Right lobe of liver (tissue), 6 donors: ENCODE results near the gene UBA52. TPM values are rescaled to one million over a fixed set of nuclear protein-coding genes. Genes with fewer than 3 reads are reported as not detected.

Experiments used
- ATAC-seq, 4 donors: fragments of 200-7000 bp; cut with Tn5 transposase; one replicate each; pipeline ENCODE4 v1.9.1; 2020; ENCODE audit warnings: mild to moderate bottlenecking in 4 of 4, moderate library complexity in 4 of 4
- DNase-seq, 3 donors: peaks; one replicate each; pipeline ENCODE4 v3.0.0-alpha.2; 2020
- H3K27ac ChIP-seq, 3 donors: fragments of 200-600 bp; one replicate each; pipeline ENCODE4 v1.8.0; 2022
- H3K27me3 ChIP-seq, 2 donors: fragments of 200-600 bp; one replicate each; pipeline ENCODE4 v1.8.0; 2022
- H3K36me3 ChIP-seq, 4 donors: fragments of 200-600 bp; sonication (generic) in 1 of 4; one replicate each; pipeline versions ENCODE4 v1.5.1 to v1.8.0; 2017 to 2022; ENCODE audit warnings: control low read depth in 1 of 4
- H3K4me1 ChIP-seq, 4 donors: fragments of 200-600 bp; sonication (generic) in 1 of 4; one replicate each; pipeline versions ENCODE4 v1.5.1 to v1.8.0; 2017 to 2022; ENCODE audit warnings: control low read depth in 1 of 4
- H3K4me3 ChIP-seq, 3 donors: fragments of 200-600 bp; one replicate each; pipeline ENCODE4 v1.8.0; 2022
- H3K9me3 ChIP-seq, 4 donors: fragments of 200-600 bp; sonication (generic) in 1 of 4; one replicate each; pipeline versions ENCODE4 v1.5.1 to v1.8.0; 2017 to 2022; ENCODE audit warnings: control low read depth in 1 of 4
- POLR2A ChIP-seq: fragments of 450-650 bp; IDR thresholded peaks from one replicate; pipeline ENCODE4 v1.6.1; 2017; ENCODE audit warnings: antibody characterized with exemption, mild to moderate bottlenecking
- WGBS: methylation state at CpG from one replicate; pipeline ENCODE4 v1.1.6; 2018; ENCODE audit warnings: low coverage, low lambda C conversion rate; ENCODE audit not compliant: insufficient coverage; ENCODE audit errors: missing lambda C conversion rate; 5-methylcytosine and 5-hydroxymethylcytosine counted together
- intact Hi-C, 2 donors: fragments of 100-400 bp; cut with DNase I; formaldehyde crosslinking; loops; one replicate each; pipeline versions ENCODE4 v1.11.2 to v1.14.1; 2022
- total RNA-seq, 6 experiments: library from RNA; depleted of rRNA in 2 of 6; stranded (reverse); fragments of >200 nt in 2 of 6; fragmentation: NEBNext Ultra II Directional in 3 of 6; extraction: Animal tissue kit (Norgen Biotek cat#: 25700) in 3 of 6; gene quantifications; one replicate each; pipeline versions ENCODE4 v1.1.0 to v1.2.4, GENCODE V29; 2016 to 2023
- TF ChIP-seq, protein P1 (sequence below), 4 donors: fragments of 200-600 bp in 3 of 4; fragments of 450-650 bp in 1 of 4; IDR thresholded peaks; one replicate each; pipeline versions ENCODE4 v1.5.1 to v1.8.0; 2016 to 2022; ENCODE audit warnings: antibody characterized with exemption in 4 of 4, mild to moderate bottlenecking in 2 of 4
- donor health status: DM: no; HTN: yes; CAD: no.
- donor health status: DM: no; HTN: no; CAD: no.
- donor health status: DM: no; HTN: no; CAD: no.
- donor health status: DM: no; HTN: yes; CAD: no.
- donor health status: DM: no; HTN: yes; CAD: no.

The UBA52 gene
- total RNA-seq, 6 experiments from 2014 or later = 256 to 470 (median 406) TPM

DNA sequence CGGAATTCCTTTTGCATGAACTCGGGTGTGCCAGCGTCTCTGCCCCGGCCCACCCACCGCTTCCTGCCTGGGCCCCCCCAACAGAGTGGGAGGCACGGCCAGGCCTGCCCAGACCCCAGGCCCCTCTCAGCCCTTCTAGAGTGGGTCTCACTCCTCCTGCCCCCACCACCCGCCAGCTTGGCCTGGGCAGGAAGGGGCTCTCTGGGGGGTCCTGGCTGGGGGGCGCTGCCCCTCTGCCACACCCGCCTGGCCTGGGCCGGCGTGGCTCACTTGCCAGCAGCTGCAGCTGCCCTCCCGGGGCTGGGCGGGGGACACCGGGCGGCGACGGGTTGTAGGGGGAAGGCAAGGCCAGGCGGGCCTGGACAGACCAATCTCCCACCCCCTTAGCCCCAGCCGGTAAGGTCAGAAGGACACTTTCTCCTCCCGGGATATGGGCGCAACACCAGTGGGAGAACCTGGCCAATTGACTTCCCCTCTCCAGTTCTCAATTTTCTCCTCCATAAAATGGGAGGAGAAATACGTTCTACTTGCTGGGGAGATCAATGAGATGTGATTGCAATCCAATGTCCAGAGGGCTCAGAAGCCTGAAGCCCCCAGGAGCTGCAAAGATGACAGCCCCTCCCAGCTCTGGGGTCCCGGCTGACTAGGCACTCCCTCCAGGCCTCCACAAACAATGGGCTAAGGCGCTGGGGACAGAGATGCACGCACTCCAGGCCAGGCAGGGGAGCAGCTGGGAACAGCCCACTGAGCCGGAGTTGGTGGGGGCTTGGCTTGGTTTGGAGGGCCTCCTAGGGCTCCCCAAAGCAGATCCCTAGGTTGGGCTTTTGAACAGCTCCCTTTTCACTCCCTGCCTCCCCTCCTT is 32.5 kb downstream of the UBA52 start:
- TF ChIP-seq, protein P1, sequence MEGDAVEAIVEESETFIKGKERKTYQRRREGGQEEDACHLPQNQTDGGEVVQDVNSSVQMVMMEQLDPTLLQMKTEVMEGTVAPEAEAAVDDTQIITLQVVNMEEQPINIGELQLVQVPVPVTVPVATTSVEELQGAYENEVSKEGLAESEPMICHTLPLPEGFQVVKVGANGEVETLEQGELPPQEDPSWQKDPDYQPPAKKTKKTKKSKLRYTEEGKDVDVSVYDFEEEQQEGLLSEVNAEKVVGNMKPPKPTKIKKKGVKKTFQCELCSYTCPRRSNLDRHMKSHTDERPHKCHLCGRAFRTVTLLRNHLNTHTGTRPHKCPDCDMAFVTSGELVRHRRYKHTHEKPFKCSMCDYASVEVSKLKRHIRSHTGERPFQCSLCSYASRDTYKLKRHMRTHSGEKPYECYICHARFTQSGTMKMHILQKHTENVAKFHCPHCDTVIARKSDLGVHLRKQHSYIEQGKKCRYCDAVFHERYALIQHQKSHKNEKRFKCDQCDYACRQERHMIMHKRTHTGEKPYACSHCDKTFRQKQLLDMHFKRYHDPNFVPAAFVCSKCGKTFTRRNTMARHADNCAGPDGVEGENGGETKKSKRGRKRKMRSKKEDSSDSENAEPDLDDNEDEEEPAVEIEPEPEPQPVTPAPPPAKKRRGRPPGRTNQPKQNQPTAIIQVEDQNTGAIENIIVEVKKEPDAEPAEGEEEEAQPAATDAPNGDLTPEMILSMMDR (IDR thresholded peaks at IDR 0.05) = no peak
- H3K27me3 ChIP-seq = peaks cover 0 to 29% of the 10 kb centered on the region in 2 donors
- no peak for DNase-seq
- H3K27ac ChIP-seq = no peak overlapping the region
- no peaks in the 10 kb centered on the region for H3K36me3 ChIP-seq
- H3K9me3 ChIP-seq = no peaks in the 10 kb centered on the region
- peaks cover 0 to 4% (median 0%) of the 10 kb centered on the region in 4 donors for H3K4me1 ChIP-seq
- WGBS = 13% methylated on average over 9 of the region's 26 CpGs
- intact Hi-C loops = no loop called here
- no peak for ATAC-seq
- H3K4me3 ChIP-seq = no peak overlapping the region

DNA sequence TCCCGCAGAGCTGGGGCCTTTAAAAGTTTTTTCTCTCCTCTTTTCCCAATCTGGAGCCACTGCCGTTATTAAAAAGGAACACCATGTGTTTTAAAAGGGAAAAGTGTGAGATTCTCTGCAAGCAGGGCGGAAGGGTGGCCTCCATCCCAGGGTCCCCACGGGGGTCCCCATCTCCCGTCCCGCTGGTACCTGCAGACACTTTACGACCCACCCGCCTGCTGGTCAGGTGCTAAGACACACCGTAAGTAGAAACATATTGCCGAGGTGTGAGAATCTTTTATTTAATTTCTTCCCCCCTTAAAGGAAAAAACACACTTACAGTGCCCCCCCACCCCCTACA is 33.1 kb downstream of the UBA52 start:
- WGBS = 3% methylated on average over 5 of the region's 10 CpGs
- no peak overlapping the region for H3K4me3 ChIP-seq
- no peak overlapping the region for H3K27ac ChIP-seq
- H3K4me1 ChIP-seq = peaks cover 0 to 4% (median 0%) of the 10 kb centered on the region in 4 donors
- no peak for DNase-seq
- no peaks in the 10 kb centered on the region for H3K36me3 ChIP-seq
- peaks cover 0 to 29% of the 10 kb centered on the region in 2 donors for H3K27me3 ChIP-seq
- intact Hi-C loops = no loop called here
- H3K9me3 ChIP-seq = no peaks in the 10 kb centered on the region
- no peak for ATAC-seq
- no peak for TF ChIP-seq POLR2A
- TF ChIP-seq, protein P1 (IDR thresholded peaks at IDR 0.05) = no peak

DNA sequence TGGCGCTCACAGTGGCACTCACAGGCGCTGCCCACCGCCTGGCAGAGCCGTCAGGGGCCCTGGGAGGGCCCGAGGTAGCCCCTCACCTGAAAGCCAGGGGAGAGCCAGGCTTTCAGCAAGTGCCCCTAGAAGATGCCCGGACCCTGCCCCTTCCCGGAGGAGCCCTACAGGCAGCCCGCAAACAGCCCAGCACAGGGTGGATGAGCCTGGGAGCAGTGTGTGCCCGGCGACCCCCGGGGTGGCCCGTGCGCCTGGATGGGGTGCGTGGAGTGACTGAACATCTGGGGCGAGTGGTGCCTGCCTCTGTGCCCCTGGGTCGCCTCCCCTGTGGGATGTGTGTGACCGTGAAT is 33.5 kb downstream of the UBA52 start:
- ATAC-seq (peak in 1 of 4 donors; percentile 7), DNase-seq (no peak)
- Histone ChIP-seq H3K4me1 (peaks cover 0 to 4% (median 0%) of the 10 kb centered on the region in 4 donors), H3K27me3 (peaks cover 0 to 30% of the 10 kb centered on the region in 2 donors), H3K36me3 (no peaks in the 10 kb centered on the region), H3K9me3 (no peaks in the 10 kb centered on the region), H3K27ac (no peak overlapping the region), H3K4me3 (no peak overlapping the region)
- intact Hi-C loops = no loop called here
- TF ChIP-seq, protein P1 (IDR thresholded peaks at IDR 0.05) = no peak
- TF ChIP-seq POLR2A = no peak
- WGBS = 6% methylated on average over 8 of the region's 17 CpGs

DNA sequence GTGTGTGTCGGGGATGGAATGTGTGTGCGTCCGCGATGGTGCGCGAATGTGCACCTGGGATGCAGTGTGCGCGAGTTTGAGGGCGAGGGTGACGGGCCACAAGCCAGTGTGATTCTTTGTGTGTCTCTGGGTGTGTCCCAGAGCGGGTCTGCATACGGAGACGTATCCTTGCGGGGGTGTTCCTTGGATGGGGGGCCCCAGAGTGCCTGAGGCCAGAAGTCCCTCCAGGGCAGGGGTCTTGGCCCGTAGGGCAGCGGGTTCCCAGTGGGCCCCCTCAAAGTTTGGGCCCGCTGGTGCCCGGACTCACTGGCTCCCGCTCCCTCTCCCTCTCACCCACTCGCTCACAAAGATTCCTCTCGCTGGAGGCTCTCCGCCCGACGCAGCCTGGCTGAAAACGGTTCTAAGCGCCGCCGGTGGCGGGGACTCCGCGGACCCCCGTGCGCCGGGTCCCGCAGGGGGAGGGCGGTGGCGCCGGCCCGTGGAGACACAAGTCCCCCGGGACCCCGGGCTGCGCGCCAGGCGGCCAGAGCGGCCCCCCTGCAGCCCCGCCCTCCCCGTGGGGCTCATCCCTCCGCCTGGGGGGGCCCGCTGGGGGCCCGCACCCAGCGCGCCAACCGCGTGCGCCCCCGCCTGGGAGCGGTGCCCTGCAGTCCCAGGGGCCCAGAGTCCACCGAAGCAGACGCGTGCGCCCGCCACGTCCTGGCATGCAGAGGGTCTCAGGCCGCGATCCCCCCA is 34.1 kb downstream of the UBA52 start:
- Histone ChIP-seq H3K27ac (no peak overlapping the region), H3K4me3 (no peak overlapping the region), H3K4me1 (peaks cover 0 to 4% (median 0%) of the 10 kb centered on the region in 4 donors), H3K9me3 (no peaks in the 10 kb centered on the region), H3K36me3 (no peaks in the 10 kb centered on the region), H3K27me3 (peaks cover 0 to 35% of the 10 kb centered on the region in 2 donors)
- 2% methylated on average over 9 of the region's 65 CpGs for WGBS
- no peak for TF ChIP-seq POLR2A
- TF ChIP-seq, protein P1 (IDR thresholded peaks at IDR 0.05) = no peak
- intact Hi-C loops = no loop called here
- no peak for DNase-seq
- no peak for ATAC-seq
